CD4-positive, alpha-beta T cell (primary cell): Measurements from ENCODE around the gene PRDM16. TPM values are rescaled to one million over a fixed set of nuclear protein-coding genes. Genes with fewer than 3 reads are reported as not detected.

Source experiments
- ATAC-seq: fragments of 200-7000 bp; cut with Tn5 transposase; one replicate; pipeline ENCODE4 v1.10.0; 2022; ENCODE audit warnings: mild to moderate bottlenecking; ENCODE audit not compliant: poor library complexity
- CTCF ChIA-PET: fragments of 350-600 bp; sonication (Branson Sonifier 250); formaldehyde crosslinking; loops from one replicate; lab custom pipeline; 2021; ENCODE audit warnings: antibody characterized with exemption, inconsistent platforms; lab: Charles Lee
- POLR2A ChIA-PET: fragments of 350-600 bp; sonication (Branson Sonifier 250); formaldehyde crosslinking; loops from one replicate; lab custom pipeline; 2021; ENCODE audit warnings: antibody characterized with exemption, inconsistent platforms; lab: Charles Lee
- DNase-seq, 14 experiments: peaks; one replicate each; pipeline ENCODE4 v3.0.0-alpha.2; 2013 to 2020; ENCODE audit warnings: mixed read lengths in 2 of 14
- H3K27ac ChIP-seq, 2 donors: one replicate each; pipeline versions ENCODE4 v1.5.1 to v1.7.0; 2013; ENCODE audit warnings: low read length in 2 of 2, low read depth in 1 of 2, mild to moderate bottlenecking in 1 of 2
- H3K27me3 ChIP-seq, 2 experiments: 1 replicate in 1 of 2; 2 replicates in 1 of 2; pipeline versions ENCODE4 v1.6.1 to v1.7.0; 2013; ENCODE audit warnings: low read length in 2 of 2, control low read depth in 1 of 2, mild to moderate bottlenecking in 1 of 2, moderate library complexity in 1 of 2; ENCODE audit not compliant: insufficient read depth in 2 of 2, control insufficient read depth in 1 of 2
- H3K36me3 ChIP-seq: one replicate; pipeline ENCODE4 v1.6.1; 2013; ENCODE audit warnings: low read length, control low read depth; ENCODE audit not compliant: insufficient read depth
- H3K4me1 ChIP-seq: one replicate; pipeline ENCODE4 v1.6.1; 2013; ENCODE audit warnings: low read length, control low read depth; ENCODE audit not compliant: insufficient read depth
- H3K4me3 ChIP-seq: one replicate; pipeline ENCODE4 v1.5.1; 2013; ENCODE audit warnings: mild to moderate bottlenecking, low read length, moderate library complexity
- H3K9me3 ChIP-seq, 2 experiments: 1 replicate in 1 of 2; 2 replicates in 1 of 2; pipeline versions ENCODE4 v1.6.1 to v1.7.0; 2013; ENCODE audit warnings: low read length in 2 of 2, mild to moderate bottlenecking in 2 of 2, control low read depth in 1 of 2, moderate library complexity in 1 of 2; ENCODE audit not compliant: control insufficient read depth in 1 of 2, insufficient read depth in 1 of 2
- H3K27ac Mint-ChIP-seq: one replicate; pipeline ENCODE4 v1.8.0; 2020; ENCODE audit warnings: mixed read lengths
- H3K27me3 Mint-ChIP-seq: one replicate; pipeline ENCODE4 v1.8.0; 2021; ENCODE audit warnings: mixed read lengths
- H3K36me3 Mint-ChIP-seq: one replicate; pipeline ENCODE4 v1.8.0; 2021; ENCODE audit warnings: low read depth, mixed read lengths
- H3K4me1 Mint-ChIP-seq: one replicate; pipeline ENCODE4 v1.8.0; 2021; ENCODE audit warnings: low read depth, mixed read lengths
- H3K4me3 Mint-ChIP-seq: one replicate; pipeline ENCODE4 v1.8.0; 2020; ENCODE audit warnings: mild to moderate bottlenecking, mixed read lengths
- H3K9me3 Mint-ChIP-seq: one replicate; pipeline ENCODE4 v1.8.0; 2020; ENCODE audit warnings: mixed read lengths
- CTCF ChIP-seq: fragments of 200-600 bp; IDR thresholded peaks from one replicate; pipeline ENCODE4 v1.8.0; 2022; ENCODE audit warnings: antibody characterized with exemption, mild to moderate bottlenecking
- intact Hi-C, 2 experiments: fragments of 100-400 bp; cut with DNase I in 1 of 2; cut with micrococcal nuclease in 1 of 2; formaldehyde crosslinking; loops; one replicate each; pipeline versions ENCODE4 v1.15.1 to v1.9.0; 2023 to 2025; cut with DNase I, micrococcal nuclease
- total RNA-seq, 174 experiments: library from RNA in 2 of 174; stranded (reverse) in 2 of 174; gene quantifications; one replicate each; pipeline ENCODE4 v1.2.3 and lab custom pipeline; 2021 to 2026

The PRDM16 gene
- total RNA-seq, 2 experiments from 2014 or later = not detected

GRCh38 chr1:3096345-3096744 is 27.3 kb downstream of the PRDM16 start:
- Mint-ChIP-seq H3K4me3 (no peak overlapping the region), H3K36me3 (no peaks in the 10 kb centered on the region), H3K4me1 (no peaks in the 10 kb centered on the region), H3K27me3 (no peaks in the 10 kb centered on the region), H3K27ac (no peak overlapping the region), H3K9me3 (no peaks in the 10 kb centered on the region)
- Histone ChIP-seq H3K27ac (no peak overlapping the region), H3K4me3 (no peak overlapping the region), H3K36me3 (no peaks in the 10 kb centered on the region), H3K9me3 (no peaks in the 10 kb centered on the region), H3K4me1 (no peaks in the 10 kb centered on the region), H3K27me3 (no peaks in the 10 kb centered on the region)
- intact Hi-C loops = no loop called here
- ATAC-seq = no peak
- POLR2A ChIA-PET = no interaction called here
- DNase-seq = no peak
- no peak for TF ChIP-seq CTCF
- CTCF ChIA-PET = no interaction called here

DNA sequence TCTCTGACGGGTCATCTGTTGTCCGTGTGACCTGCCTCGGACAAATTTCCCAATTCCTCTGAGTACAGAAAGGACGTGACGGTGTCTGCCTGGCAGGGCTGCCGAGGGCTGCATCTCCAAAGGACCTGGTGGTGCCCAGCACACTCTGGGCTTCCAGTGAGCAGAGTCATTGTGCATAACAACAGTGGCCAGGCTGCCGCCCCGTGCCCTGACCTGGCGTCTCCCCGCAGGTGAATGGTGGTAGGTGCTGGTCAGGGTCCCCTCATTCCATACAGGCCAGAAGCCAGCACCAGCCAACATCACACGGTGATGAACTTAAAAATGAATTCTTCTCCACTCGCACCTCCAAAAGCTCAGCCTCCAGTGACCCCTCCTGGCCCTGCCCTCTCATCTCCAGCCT is 28.2 kb downstream of the PRDM16 start:
- ChIA-PET POLR2A (no interaction called here), CTCF (no interaction called here)
- Mint-ChIP-seq H3K9me3 (no peaks in the 10 kb centered on the region), H3K27ac (no peak overlapping the region), H3K4me3 (no peak overlapping the region), H3K4me1 (no peaks in the 10 kb centered on the region), H3K27me3 (no peaks in the 10 kb centered on the region), H3K36me3 (no peaks in the 10 kb centered on the region)
- intact Hi-C loops = no loop called here
- DNase-seq (no peak), ATAC-seq (no peak)
- Histone ChIP-seq H3K36me3 (no peaks in the 10 kb centered on the region), H3K4me3 (no peak overlapping the region), H3K27ac (no peak overlapping the region), H3K9me3 (no peaks in the 10 kb centered on the region), H3K27me3 (no peaks in the 10 kb centered on the region), H3K4me1 (no peaks in the 10 kb centered on the region)
- no peak for TF ChIP-seq CTCF

DNA sequence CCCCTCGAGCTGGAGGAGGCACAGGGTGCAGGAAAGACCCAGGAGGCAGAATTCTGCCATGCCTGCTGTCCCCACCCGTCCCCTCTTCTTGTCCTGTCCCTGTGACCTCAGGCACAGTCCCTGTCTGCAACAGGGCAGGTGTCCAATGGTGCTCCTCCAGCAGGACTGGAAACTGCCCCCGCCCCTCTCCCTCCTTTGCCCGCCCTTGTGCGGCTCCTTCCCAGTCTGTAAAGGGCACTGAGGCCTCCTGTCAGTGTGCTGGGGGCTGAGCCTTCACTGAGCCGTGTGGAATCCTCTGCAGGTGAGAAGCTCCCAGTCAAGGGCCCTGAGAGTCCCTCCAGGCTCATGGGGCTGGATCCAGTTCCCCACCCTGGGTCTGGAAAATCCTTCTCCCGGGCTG is 28.9 kb downstream of the PRDM16 start:
- intact Hi-C loops = no loop called here
- POLR2A ChIA-PET = no interaction called here
- Mint-ChIP-seq H3K4me3 (no peak overlapping the region), H3K36me3 (no peaks in the 10 kb centered on the region), H3K27ac (no peak overlapping the region), H3K27me3 (no peaks in the 10 kb centered on the region), H3K4me1 (no peaks in the 10 kb centered on the region), H3K9me3 (no peaks in the 10 kb centered on the region)
- H3K27me3 ChIP-seq = no peaks in the 10 kb centered on the region
- DNase-seq (no peak), ATAC-seq (no peak)
- H3K27ac ChIP-seq = no peak overlapping the region
- H3K9me3 ChIP-seq = no peaks in the 10 kb centered on the region
- no peaks in the 10 kb centered on the region for H3K4me1 ChIP-seq
- no peak for TF ChIP-seq CTCF
- no peak overlapping the region for H3K4me3 ChIP-seq
- no peaks in the 10 kb centered on the region for H3K36me3 ChIP-seq
- CTCF ChIA-PET = no interaction called here
